Medulla oblongata (tissue), 1 donor: Measurements from ENCODE around the gene PTPN3.
A peak's percentile ranks its signal among the peaks of the same experiment; 100 is the strongest.
"Not testable (repeated sequence)": the region's sequence is repeated elsewhere in the genome, so short reads cannot be mapped to it uniquely, and the experiment has no call there.

Experiments
- DNase-seq: peaks from one replicate; pipeline ENCODE4 v3.0.0-alpha.2; 2015; ENCODE audit errors: extremely low spot score

Gene PTPN3, protein sequence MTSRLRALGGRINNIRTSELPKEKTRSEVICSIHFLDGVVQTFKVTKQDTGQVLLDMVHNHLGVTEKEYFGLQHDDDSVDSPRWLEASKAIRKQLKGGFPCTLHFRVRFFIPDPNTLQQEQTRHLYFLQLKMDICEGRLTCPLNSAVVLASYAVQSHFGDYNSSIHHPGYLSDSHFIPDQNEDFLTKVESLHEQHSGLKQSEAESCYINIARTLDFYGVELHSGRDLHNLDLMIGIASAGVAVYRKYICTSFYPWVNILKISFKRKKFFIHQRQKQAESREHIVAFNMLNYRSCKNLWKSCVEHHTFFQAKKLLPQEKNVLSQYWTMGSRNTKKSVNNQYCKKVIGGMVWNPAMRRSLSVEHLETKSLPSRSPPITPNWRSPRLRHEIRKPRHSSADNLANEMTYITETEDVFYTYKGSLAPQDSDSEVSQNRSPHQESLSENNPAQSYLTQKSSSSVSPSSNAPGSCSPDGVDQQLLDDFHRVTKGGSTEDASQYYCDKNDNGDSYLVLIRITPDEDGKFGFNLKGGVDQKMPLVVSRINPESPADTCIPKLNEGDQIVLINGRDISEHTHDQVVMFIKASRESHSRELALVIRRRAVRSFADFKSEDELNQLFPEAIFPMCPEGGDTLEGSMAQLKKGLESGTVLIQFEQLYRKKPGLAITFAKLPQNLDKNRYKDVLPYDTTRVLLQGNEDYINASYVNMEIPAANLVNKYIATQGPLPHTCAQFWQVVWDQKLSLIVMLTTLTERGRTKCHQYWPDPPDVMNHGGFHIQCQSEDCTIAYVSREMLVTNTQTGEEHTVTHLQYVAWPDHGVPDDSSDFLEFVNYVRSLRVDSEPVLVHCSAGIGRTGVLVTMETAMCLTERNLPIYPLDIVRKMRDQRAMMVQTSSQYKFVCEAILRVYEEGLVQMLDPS

DNA sequence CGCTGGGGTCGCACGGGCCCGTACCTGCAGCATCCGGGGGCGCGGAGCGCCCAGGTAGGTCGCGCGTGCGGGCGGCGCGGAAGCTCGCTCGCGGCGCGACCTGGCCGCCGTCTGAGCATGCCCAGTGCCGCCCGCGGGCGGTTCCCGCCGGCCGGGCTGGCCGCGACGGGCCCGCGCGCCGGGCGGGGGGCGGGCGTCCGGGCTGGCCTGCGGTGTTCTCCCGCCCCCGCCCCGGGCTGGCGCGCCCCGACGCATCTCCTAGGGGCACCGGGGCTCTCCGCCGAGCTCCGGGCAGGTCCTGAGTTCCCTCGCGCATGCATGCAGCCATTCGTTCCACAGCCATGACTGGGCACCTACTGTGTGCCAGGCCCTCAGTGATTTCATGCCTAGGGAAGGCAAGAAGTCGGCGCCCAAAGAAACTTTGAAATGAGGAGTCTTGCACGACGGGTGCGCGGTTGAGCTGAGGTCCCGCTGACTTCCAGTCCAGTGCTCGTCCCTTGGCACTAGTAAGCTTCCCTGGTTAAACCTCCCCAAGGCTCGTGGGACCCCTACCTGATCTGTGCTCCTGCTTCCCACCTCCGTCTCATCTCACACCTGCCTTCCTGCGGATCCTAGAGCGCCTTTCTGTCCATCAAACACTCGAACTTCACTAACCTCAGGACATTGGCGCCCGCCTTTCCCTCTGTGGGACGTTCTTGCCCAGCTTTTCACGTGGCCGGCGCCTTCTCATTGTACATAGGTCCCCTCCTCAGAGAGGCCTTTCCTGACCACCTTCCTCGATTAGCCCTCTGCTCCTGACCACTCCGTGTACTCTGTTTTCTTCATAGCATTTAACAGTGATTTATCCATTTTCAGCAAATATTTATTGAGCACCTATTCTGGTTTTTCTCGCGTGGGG lies at the start of gene PTPN3:
TSS of gene PTPN3 (minus strand) at position 113 of the 898 bp plus-strand sequence. CDS start 34,873 bp downstream, outside the sequence.
- no peak for DNase-seq

DNA sequence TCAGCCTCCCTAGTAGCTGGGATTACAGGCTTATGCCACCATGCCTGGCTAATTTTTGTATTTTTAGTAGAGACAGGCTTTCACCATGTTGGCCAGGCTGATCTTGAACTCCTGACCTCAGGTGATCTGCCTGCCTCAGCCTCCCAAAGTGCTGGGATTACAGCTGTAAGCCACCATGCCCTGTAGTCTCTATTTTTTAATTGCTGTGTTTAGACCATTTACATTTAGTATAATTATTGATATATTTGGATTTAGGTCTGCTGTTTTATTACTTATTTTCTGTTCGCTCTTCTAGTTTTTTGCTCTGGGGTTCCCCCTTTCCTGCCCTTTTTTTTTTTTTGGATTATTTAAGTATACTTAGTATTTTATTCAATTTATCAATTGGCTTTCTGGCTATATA lies 46.8 kb upstream of the PTPN3 start:
- DNase-seq, result not testable (repeated sequence)

DNA sequence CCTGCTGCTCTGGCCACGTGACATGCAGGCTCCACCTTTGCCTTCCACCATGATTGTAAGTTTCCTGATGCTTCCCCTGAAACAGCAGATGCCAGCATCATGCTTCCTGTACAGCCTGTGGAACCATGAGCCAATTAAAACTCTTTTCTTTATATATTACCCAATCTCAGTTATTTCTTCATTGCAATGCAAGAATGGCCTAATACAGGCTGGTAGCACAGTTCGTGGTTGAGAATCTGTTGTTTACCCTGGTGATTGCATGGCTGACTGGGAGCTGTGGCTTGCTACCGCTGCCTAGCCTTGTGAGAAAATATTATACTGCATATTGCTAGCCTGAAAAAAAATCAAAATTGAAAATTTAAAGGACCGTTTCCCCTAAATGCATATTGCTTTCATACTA lies 44.8 kb upstream of the PTPN3 start:
- DNase-seq, result no peak

DNA sequence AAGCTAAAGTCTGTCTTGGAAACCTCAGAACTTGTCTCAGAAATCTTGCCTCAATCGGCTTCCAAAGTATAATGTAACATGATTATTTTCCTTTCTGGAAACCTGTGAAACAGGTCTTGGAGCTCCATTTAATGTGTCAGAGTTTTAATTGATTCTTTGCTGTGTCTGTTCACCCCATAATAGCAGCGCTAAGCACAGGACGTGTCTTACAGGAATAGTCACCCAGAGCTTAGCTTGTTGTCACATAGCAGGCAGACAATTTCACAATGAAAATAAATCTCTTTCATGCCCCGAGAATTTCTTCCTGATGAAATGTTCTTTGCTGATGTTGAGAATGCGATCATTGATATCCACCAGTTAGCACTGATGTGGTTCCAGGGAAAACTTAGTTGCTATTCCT lies 40.2 kb upstream of the PTPN3 start:
- DNase-seq, result no peak

DNA sequence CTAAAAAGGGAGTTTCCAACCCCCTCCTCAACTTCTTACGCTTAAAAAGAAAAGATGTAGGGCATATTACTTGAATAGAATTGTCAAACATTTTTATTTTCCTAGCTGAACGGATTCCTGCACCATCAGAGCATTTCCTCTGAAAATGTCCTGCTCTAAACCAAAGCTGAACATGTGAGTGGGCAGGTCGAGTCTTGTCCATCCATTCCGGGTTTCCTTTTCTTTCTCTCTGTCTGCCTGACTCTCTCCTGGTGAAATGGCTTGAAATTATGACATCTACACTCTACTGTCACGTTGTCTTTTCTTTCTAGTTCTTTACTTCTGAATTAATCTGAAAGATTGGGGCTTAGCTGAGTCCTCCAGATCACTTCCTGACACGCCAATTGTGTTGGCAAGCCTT lies 39.2 kb upstream of the PTPN3 start:
- DNase-seq, result no peak

DNA sequence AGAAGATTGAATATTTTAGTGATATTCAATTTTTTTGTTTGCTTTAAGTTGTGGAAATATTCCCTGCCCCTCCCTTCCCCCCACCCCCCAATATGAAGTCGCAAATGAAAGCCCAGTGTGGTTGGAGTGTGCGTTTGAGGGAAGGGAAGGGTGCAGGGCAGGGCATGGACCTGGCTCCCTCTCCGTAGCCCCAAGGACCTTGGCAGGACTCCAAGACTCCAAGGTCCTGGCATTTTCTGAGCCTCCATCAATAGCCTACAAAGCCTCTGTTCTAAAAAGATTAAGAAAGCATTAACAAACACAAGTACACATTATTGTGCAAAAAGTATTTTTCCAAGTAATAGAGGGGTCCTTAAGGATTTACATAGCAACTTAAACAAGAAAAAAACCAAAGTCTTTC lies 38.8 kb upstream of the PTPN3 start:
- DNase-seq, result no peak

DNA sequence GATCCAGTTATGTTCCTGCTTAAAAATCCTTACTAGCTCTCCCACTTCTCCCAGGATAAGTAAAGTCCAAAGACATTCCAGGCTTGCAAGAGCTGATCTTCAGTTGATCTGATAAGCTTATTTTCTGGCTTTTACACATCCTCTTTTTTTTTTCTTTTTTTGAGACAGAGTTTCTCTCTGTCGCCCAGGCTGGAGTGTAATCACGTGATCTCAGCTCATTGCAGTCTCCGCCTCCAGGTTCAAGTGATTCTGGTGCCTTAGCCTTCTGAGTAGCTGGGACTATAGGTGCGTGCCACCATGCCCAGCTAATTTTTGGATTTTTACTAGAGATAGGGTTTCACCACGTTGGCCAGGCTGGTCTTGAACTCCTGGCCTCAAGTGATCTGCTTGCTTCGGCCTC lies 37.3 kb upstream of the PTPN3 start:
- DNase-seq, result no peak

DNA sequence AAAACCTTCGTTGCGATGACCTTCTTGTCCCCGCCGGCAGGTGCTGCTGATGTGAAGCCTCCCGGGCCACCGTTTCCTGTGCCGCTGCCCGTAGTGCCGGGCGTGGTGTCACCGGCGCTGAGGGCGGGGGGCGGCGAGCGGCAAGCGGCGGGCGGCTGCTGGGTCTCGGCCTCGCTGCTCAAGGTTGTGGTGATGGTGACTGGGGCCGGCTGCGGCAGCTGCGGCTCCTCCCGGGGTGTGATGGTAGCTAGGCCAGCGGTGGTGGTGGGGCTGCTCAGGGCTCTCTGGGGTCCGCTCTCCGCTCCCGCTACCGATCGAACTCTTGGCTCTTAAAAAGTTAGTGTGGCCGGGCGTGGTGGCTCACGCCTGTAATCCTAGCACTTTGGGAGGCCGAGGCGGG lies 36.0 kb upstream of the PTPN3 start:
- no peak for DNase-seq

DNA sequence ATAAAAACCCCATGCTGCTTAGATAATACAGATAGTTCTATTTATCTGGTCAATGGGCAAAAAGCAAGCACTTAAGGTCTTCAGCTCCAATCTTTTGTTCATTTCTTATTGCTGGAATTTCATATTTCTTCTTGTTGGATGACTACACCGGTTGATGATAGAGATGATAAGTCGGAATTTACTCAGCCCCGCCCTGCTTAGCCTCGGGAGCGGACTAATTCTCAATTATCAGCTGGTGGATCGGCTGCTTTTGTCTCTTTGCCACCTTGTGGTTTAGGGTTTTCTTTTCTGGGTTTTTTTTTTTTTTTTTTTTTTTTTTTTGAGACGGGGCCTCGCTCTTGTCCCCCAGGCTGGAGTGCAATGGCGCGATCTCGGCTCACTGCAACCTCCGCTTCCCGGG lies 34.5 kb upstream of the PTPN3 start:
- not testable (repeated sequence) for DNase-seq

DNA sequence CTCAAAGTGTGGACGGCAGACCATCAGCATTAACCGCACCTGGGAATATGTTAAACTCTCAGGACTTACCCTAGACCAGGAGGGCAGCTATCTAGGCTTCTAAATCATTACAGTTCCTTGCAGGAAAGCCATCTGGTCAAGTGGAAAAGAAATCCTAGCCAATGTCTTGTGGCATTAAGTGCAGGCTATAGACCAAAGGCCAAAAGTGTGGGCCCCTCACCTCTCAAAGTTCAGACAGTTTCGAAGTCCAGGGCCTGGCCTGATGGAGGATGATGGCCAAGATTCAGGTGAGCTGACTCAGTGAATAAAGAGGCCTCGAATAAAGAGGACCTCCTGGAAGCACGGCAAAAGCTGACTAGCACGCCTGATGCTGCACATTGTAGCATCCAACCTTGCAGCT lies 24.0 kb upstream of the PTPN3 start:
- no peak for DNase-seq

DNA sequence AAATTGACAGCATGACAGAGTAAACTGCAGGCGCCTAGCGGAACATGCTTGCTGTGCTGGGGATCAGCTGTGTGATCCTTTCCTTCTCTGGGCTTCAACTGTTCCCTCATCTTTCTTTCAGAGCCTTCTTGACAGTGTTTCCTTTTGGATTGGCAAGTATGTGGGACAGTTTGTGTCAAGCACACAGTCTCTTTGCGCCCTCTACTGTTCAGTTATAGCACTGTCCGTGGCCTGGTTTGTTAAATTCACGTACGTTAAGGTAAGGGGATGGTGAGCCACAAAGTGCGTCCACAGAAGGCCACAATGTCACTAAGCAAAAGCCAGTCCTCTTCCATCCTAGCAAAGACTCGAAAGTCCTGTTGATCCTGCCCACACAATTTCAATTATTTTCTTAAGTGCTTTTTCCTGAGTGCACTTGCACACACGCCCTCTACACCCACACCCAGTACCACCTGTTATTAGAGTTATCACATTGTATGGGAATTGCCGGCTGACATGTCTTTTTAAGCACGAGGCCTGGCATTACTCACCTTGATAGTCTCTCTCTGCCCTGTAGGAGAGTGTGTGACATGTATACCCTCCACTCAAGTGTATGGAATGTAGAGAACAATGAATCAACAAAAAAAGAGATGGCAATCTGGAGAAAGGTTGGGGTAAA lies 22.5 kb upstream of the PTPN3 start:
- DNase-seq, result peak; percentile 82

DNA sequence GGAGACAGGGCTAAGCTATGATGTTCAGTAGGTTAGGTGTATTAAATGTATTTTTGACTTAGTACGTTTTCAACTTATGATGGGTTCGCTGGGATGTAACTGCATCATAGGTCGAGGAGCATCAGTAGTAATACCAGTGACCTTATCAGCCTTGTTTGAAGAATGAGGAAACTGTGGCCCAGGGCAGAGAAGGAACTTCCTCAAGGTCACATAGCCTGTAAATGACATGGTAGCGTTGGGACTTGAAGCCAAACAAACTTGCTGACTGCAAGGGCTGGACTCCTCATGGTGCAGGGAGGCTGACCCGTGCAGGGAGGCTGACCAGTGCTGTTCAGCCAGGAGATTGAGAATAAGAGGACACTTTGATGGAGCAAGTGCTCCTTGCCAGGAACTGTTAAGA lies 21.3 kb upstream of the PTPN3 start:
- DNase-seq, result no peak

DNA sequence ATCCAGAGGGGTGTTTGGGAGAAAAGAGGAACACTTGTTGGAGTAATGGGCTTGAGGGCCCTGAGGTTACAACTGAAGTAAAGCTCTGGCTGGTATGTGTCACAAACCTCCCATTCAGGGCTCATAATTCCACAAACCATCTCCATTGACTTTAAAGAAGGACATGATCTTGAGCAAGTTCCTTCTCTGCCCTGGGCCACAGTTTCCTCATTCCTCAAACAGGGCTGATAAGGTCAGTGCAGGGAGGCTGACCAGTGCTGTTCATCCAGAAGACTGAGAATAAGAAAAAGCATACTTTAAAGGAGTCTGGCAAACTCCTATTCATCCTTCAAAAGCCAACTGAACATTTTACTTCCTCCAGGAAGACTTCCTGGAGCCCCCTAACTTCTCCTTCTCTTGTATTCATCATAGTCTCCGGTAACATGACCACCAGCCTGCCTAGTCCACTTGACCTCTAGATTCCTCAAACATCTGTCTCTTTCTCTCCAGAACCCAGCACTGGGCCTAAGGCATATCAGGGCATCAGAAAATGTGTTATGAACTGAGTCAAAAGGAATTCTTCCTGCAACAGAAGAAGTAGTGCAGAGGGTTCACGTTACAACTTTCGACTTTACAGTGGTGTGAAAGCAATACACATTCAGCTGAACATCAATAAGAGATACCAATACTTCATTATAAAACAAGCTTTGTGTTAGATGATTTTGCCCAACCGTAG lies 20.7 kb upstream of the PTPN3 start:
- DNase-seq, result no peak

DNA sequence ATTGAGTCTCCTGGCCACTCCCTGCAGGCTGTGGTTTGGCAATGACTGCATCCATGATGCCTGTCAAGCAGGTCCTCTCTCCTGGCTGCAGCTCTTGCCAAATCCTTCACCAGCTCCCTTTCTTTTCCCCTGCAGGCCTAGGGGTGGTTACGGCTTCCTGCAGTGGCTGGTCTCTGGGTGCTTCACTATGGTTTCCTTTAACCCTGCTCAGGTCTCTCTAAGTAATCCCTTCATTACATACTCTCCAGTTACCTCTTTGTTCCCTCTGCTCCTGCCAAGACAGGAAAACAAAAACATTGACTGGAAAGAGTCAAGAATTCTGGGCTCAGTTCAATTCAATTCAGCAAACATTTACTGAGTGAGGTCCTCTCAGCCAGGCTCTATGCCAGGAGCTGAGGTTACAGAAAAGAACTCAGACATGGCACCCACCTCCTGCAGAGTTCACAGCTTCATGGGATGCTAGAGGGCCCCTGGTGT lies 19.8 kb upstream of the PTPN3 start:
- DNase-seq, result peak; percentile 30

DNA sequence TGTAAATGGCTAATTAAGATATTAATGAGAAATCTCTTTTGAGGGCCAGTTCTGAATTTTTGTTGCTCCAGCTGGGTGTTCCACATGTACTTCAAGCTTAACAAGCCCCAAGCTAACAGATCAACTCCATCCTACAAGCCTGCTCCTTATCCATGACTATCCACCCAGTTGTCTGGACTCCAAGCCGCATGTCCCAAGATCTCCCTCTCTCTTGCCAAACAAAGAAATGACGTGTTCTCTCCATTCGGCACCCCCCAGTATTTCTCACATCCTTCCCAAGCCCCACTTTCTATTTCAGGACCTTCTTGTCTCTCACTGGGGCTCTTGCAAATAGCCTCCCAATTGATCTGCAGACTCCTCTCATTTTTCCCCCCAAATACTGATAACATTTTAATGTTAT lies 15.8 kb upstream of the PTPN3 start:
- DNase-seq, result no peak

DNA sequence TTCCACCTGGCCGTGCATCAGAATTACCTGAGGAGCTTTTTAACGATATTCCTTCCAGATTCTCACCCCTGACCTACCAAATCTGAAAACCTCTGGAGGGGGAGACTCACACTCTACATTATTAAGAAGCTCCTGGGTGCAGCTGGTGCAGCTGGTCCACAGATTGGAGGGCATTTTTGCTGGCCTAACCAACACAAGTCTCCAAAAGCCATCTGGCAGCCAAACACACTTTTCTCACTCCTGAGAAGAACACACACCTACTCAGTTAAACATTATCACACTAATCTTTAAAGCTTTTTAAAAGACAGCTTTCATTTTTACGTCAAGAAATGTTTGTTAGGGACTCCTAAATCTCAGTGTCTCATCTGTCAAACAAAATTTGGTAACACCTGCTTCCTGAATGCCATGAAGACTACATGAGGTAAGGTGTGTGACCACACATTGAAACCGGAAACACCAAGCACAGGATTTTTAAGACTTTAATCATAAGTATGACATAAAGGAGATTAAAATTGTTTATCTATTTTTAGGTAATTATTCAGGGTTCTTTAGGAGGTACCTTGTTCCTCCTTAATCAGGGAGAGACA lies 14.2 kb upstream of the PTPN3 start:
- DNase-seq, result no peak

DNA sequence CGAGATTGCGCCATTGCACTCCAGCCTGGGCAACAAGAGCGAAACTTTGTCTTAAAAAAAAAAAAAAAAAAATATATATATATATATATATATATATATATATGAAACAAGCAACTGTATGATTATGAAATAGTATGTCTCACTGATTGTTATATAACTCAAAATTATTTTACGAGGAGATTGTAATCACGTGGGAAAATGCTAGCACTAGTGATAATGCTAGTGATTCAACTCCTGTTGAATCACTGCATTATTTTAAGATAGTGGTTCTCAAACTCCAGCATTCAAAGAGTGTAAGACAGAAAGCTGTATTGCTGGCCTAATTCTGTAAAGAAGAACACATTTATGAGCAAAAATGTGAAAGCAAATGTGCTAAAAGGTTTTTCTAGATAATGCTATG lies 12.4 kb upstream of the PTPN3 start:
- DNase-seq, result no peak

DNA sequence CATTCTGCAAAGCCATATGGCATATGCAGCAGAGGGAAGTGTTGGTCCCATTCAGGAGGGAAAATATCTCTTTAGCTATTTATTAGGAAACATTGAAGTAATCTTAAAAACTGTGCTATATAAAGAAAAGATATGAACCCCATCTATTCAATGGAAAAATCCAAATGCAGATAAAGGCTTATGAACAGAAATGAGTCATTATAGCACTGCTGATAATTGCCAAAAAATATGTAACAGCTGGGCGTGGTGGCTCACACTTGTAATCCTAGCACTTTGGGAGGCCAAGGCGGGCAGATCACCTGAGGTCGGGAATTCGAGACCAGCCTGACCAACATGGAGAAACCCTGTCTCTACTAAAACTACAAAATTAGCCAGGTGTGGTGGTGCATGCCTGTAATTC lies 11.9 kb upstream of the PTPN3 start:
- DNase-seq, result not testable (repeated sequence)

DNA sequence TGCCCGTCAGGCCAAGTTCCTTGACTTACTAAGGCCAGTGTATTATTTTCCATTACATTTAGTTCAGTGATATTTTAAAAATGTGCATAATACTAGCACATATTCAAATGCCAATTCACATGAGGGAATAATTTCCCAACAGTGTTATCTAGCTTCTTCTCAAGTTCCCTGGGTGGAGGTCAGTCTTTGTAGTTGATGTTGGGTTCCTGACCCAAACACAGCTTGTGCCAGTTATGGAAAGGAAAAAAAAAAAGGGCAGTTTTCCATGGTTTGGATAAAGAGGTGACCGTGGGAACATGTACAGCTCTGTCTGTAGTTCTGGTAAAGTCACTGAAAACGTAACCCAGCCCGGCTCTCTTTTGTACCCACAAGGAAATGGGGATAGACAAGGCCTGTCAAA lies 11.5 kb upstream of the PTPN3 start:
- no peak for DNase-seq

DNA sequence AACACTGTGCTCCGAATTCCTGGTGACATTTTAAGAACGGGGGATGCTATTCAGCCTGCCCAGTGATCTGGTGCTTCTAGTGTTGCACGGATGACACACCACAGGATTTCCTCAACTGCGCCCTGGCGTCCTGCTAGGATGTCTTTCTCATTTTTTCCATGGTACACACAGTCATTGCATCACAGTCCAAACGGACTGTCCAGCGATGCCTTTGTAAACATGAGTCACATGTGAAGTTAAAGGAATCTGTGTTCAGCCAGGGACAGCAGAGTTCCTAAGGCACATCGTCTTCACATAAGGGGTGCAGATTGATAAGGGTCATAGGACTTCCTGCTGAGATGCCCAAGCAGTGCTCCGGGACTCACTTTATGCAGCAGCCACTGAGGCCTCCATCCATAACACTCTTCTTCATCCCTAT lies 9.3 kb upstream of the PTPN3 start:
- no peak for DNase-seq
